ENCODE data around the gene CACUL1.
"Not testable (repeated sequence)": the region's sequence is repeated elsewhere in the genome, so short reads cannot be mapped to it uniquely, and the experiment has no call there.

The CACUL1 gene

GRCh38 chr10:118662228-118663035 is 92.3 kb downstream of the CACUL1 start:
- TF ChIP-seq CTCF (conservative IDR thresholded peaks at IDR 0.05; ENCODE audit: control insufficient read depth, insufficient read depth, low read depth, low read length), result no peak
- no peak overlapping the region for H3K4me3 ChIP-seq (ENCODE audit: control insufficient read depth, low read depth, low read length)
- DNase-seq (ENCODE audit: low read depth), result no peak

- no peak overlapping the region for H3K4me3 ChIP-seq (ENCODE audit: control insufficient read depth, low read depth, low read length)
- no peak for TF ChIP-seq CTCF (conservative IDR thresholded peaks at IDR 0.05; ENCODE audit: control insufficient read depth, insufficient read depth, low read depth, low read length)
- DNase-seq (ENCODE audit: low read depth), result no peak
These were observed 96.0 kb downstream of the CACUL1 start for GRCh38 chr10:118658762-118659161.

DNA sequence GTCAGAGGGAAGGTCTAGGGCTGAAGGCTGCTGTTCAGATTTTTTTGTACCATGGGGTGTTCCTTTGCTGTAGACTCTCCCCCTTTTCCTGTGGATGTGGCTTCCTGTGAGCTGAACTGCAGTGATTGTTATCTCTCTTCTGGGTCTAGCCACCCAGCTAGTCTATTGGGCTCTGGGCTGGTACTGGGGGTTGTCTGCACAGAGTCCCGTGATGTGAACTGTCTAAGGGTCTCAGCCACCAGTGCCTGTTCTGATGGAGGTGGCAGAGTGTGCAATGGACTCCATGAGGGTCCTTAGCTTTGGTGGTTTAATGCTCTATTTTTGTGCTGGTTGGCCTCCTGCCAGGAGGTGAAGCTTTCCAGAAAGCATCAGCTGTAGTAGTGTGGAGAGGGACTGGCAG is 96.6 kb downstream of the CACUL1 start:
- H3K4me3 ChIP-seq (ENCODE audit: control insufficient read depth, low read depth, low read length); DNase-seq (ENCODE audit: low read depth): not testable (repeated sequence)

DNA sequence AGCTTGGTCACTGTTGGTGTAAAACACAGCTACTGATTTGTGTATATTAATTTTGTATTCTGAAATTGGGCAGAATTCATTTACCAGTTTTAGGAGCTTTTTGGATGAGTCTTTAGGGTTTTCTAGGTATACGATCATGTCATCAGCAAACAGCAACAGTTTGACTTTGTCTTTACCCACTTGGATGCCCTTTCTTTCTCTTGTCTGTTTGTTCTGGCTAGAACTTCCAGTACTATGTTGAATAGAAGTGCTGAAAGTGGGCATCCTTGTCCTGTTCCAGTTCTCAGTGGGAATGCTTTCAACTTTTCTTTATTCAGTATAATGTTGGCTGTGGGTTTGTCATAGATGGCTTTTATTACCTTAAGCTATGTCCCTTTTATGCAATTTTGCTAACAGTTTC is 109.5 kb downstream of the CACUL1 start:
- not testable (repeated sequence) for DNase-seq (ENCODE audit: low read depth); H3K4me3 ChIP-seq (ENCODE audit: control insufficient read depth, low read depth, low read length)

- DNase-seq (ENCODE audit: low read depth), result no peak
- TF ChIP-seq CTCF (conservative IDR thresholded peaks at IDR 0.05; ENCODE audit: control insufficient read depth, insufficient read depth, low read depth, low read length), result no peak
- H3K4me3 ChIP-seq (ENCODE audit: control insufficient read depth, low read depth, low read length), result no peak overlapping the region
These were observed 112.5 kb downstream of the CACUL1 start for GRCh38 chr10:118642228-118642627.

- TF ChIP-seq CTCF (conservative IDR thresholded peaks at IDR 0.05; ENCODE audit: control insufficient read depth, insufficient read depth, low read depth, low read length), result no peak
- no peak overlapping the region for H3K4me3 ChIP-seq (ENCODE audit: control insufficient read depth, low read depth, low read length)
- DNase-seq (ENCODE audit: low read depth), result no peak
These were observed 116.1 kb downstream of the CACUL1 start for GRCh38 chr10:118638680-118639079.

DNA sequence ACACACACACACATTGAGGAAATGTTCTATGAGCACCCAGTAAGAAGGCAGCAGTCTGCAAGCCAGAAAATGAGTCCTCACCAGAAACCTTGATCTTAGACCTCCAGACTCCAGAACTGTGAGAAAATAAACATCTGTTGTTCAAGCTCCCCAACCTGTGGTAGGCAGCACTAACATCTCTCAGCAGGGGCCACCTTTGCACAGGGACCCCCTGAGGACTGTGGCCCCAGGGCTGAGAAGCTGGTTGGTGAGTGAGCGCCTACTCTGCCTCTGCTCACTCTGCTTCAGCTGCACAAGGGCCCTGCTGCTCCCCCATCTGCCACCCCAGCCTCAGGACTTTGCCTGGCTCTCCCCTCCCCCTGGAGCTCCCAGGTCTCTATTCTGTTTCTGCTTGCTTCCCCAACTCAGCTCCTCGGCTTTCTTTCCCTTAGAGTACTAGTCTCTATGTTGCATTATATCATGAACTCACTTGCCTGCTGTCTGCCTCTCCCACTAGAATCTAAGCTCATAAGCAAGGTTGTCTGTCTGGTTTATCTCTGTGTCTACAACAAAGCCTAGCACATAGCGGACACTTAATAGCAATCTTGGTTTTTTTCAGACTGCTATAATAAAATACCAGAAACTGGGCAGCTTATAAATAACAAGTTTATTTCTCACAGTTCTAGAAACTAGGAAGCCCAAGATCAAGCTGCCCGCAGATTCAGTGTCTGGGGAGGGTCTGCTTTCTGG is 118.9 kb downstream of the CACUL1 start:
- no peak overlapping the region for H3K4me3 ChIP-seq (ENCODE audit: control insufficient read depth, low read depth, low read length)
- DNase-seq (ENCODE audit: low read depth), result no peak
- TF ChIP-seq CTCF (conservative IDR thresholded peaks at IDR 0.05; ENCODE audit: control insufficient read depth, insufficient read depth, low read depth, low read length), result no peak

Measured in fibroblast of mammary gland (primary cell).